Right cardiac atrium (tissue), 5 donors: Measurements from ENCODE around the gene ASB12. TPM values are rescaled to one million over a fixed set of nuclear protein-coding genes. Genes with fewer than 3 reads are reported as not detected.
"Not testable (repeated sequence)": the region's sequence is repeated elsewhere in the genome, so short reads cannot be mapped to it uniquely, and the experiment has no call there.

ENCODE experiments used
- ATAC-seq, 2 donors: fragments of 200-7000 bp; cut with Tn5 transposase; one replicate each; pipeline versions ENCODE4 v1.8.0 to v1.9.1; 2020; ENCODE audit warnings: moderate library complexity in 2 of 2, mild to moderate bottlenecking in 1 of 2
- DNase-seq, 3 donors: peaks; one replicate each; pipeline ENCODE4 v3.0.0-alpha.2; 2020
- H3K27ac ChIP-seq: one replicate; pipeline ENCODE4 v1.5.1; 2013; ENCODE audit warnings: mild to moderate bottlenecking, low read length, control low read depth, moderate library complexity
- H3K27me3 ChIP-seq: one replicate; pipeline ENCODE4 v1.6.1; 2013; ENCODE audit not compliant: control insufficient read depth, insufficient read depth
- H3K4me1 ChIP-seq: one replicate; pipeline ENCODE4 v1.6.1; 2013; ENCODE audit warnings: low read length; ENCODE audit not compliant: control insufficient read depth, insufficient read depth
- H3K4me3 ChIP-seq: one replicate; pipeline ENCODE4 v1.5.1; 2013; ENCODE audit warnings: low read length, control low read depth
- H3K9me3 ChIP-seq: one replicate; pipeline ENCODE4 v1.6.1; 2013; ENCODE audit warnings: low read length; ENCODE audit not compliant: control insufficient read depth
- WGBS: extraction: QIAGEN DNeasy Blood & Tissue Kit; methylation state at CpG from one replicate; pipeline ENCODE4 v1.1.7; 2013; 5-methylcytosine and 5-hydroxymethylcytosine counted together
- intact Hi-C, 4 donors: fragments of 100-400 bp; cut with DNase I; formaldehyde crosslinking; loops; one replicate each; pipeline versions ENCODE4 v1.11.0 to v1.14.0; 2022 to 2023
- long read RNA-seq, 4 donors: library from polyadenylated mRNA; unstranded; transcript quantifications; one replicate each; pipeline ENCODE4 v2.0.0, GENCODE V29; 2020 to 2021
- polyA plus RNA-seq: library from polyadenylated mRNA; stranded (reverse); fragments of 200-250 nt; gene quantifications from one replicate; pipeline ENCODE4 v1.2.3, GENCODE V29; 2013
- total RNA-seq, 4 donors: library from RNA; stranded (reverse); fragmentation: NEBNext Ultra II Directional; extraction: Animal tissue kit (Norgen Biotek cat#: 25700); gene quantifications; one replicate each; pipeline ENCODE4 v1.2.1, GENCODE V29; 2021
- donor health status: healthy with polysubstance abuse.
- donor health status: DM: no; HTN: yes; CAD: no.
- donor health status: DM: no; HTN: no; CAD: no.
- donor health status: DM: no; HTN: yes; CAD: no; lungs with severe emphysema.
- donor health status: DM: yes; HTN: yes; CAD: no.

The ASB12 gene, protein sequence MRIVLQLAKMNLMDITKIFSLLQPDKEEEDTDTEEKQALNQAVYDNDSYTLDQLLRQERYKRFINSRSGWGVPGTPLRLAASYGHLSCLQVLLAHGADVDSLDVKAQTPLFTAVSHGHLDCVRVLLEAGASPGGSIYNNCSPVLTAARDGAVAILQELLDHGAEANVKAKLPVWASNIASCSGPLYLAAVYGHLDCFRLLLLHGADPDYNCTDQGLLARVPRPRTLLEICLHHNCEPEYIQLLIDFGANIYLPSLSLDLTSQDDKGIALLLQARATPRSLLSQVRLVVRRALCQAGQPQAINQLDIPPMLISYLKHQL
- 1 to 10 TPM in 1 of 4 donors, under 1 TPM in 3; 0.45 to 1.4 (median 0.80) TPM for total RNA-seq
- polyA plus RNA-seq = 1.2 TPM
- long read RNA-seq, donor 1, partial matches to known transcripts = 2 of 3 reads
- long read RNA-seq, donor 1, other reads (novel, unspliced or antisense) = 0 of 3 reads
- long read RNA-seq, donor 2, partial matches to known transcripts = 0 of 1 reads
- long read RNA-seq, donor 2, other reads (novel, unspliced or antisense) = 0 of 1 reads
- long read RNA-seq, donor 3, partial matches to known transcripts = 0 of 2 reads
- long read RNA-seq, donor 3, other reads (novel, unspliced or antisense) = 0 of 2 reads
- long read RNA-seq, donor 4, partial matches to known transcripts = 0 of 3 reads
- long read RNA-seq, donor 4, other reads (novel, unspliced or antisense) = 1 of 3 reads

GRCh38 chrX:64230123-64230970, at the start of gene ASB12:
Gene ASB12 (minus strand): TSS chrX:64230607. CDS start chrX:64225650, 4,957 bp downstream.
- WGBS = 66% methylated on average over 17 of the region's 17 CpGs
- H3K4me1 ChIP-seq = no peaks in the 10 kb centered on the region
- DNase-seq (no peak), ATAC-seq (peak; percentile 44 to 63)
- H3K9me3 ChIP-seq = no peaks in the 10 kb centered on the region
- H3K27ac ChIP-seq = no peak within 1 kb of the TSS
- no peaks in the 10 kb centered on the region for H3K27me3 ChIP-seq
- H3K4me3 ChIP-seq = no peak within 1 kb of the TSS
- intact Hi-C loops = no loop called here

DNA sequence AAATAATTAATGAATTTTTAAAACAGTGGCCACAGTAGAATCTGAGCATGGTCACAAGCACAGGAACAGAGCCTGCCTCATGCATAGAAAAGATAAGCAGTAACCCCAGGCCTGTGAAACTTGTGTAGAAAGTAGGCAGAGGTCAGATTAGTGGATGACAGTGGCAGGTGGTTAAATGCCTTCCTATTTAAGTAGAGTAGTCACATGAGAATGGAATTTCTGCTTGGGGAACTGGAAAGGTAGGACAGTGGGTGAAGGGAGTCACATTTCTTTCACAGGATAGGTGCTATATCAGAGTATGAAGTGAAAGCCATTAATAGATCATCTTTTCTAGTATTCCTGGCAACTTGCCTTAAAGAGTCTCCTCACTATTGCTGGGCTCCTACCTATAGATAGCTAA, 34.9 kb upstream of the ASB12 start:
- Histone ChIP-seq H3K4me3 (no peak overlapping the region), H3K9me3 (no peaks in the 10 kb centered on the region), H3K27me3 (no peaks in the 10 kb centered on the region), H3K27ac (no peak overlapping the region), H3K4me1 (no peaks in the 10 kb centered on the region)
- DNase-seq (no peak), ATAC-seq (no peak)
- intact Hi-C loops = no loop called here

- intact Hi-C loops = no loop called here
- no peak for ATAC-seq
- no peaks in the 10 kb centered on the region for H3K4me1 ChIP-seq
- WGBS = 37% methylated on average over 3 of the region's 3 CpGs
- DNase-seq = peak in 1 of 3 donors; percentile 40
- no peak overlapping the region for H3K27ac ChIP-seq
- no peaks in the 10 kb centered on the region for H3K27me3 ChIP-seq
- no peaks in the 10 kb centered on the region for H3K9me3 ChIP-seq
- H3K4me3 ChIP-seq = no peak overlapping the region
Observed at GRCh38 chrX:64229154-64229553, 1.3 kb downstream of the ASB12 start.

DNA sequence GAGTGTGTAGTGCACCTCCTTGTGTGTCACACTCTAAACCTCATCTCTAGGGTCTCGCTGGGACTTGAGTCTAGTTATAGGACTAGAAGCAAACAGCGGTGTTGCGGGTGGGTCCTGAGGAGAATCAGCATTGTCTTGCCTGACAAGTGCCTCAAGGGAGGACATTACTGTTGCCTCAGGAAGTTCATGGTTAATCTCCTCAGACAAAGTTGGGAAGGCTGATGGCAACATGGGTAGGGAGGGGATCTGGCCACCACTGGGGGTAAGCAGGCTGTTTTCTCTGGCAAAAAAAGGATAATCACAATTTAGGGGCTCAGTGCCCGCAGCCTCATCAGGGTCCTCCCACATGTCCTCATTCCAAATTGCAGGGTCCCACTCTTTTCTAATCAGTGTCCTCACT, 12.4 kb downstream of the ASB12 start:
- Histone ChIP-seq H3K27ac (no peak overlapping the region), H3K4me1 (no peaks in the 10 kb centered on the region), H3K9me3 (no peaks in the 10 kb centered on the region), H3K27me3 (no peaks in the 10 kb centered on the region), H3K4me3 (no peak overlapping the region)
- intact Hi-C loops = no loop called here
- DNase-seq (no peak), ATAC-seq (no peak)
- 95% methylated on average over 4 of the region's 4 CpGs for WGBS

DNA sequence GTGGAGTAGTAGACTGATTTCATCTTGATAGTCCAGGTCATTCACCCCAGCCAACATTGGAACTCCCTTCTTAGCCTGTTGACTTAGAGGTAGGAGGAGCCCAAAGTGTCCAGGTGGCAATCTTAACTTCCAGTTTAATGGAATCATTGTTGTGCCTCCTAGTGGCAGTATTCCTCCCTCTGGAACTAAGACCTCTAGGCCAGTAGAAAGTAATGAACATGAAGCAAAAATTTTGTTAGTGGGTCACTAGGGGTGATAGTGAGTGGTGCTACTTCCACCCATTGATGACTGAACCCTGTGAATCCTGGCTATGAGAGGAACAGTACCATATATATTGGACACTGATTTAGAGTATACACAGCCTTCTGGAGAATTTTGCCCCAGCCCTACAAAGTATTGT, 16.4 kb downstream of the ASB12 start:
- DNase-seq, intact Hi-C loops, H3K9me3 ChIP-seq, ATAC-seq, H3K27me3 ChIP-seq, H3K4me3 ChIP-seq, H3K4me1 ChIP-seq, H3K27ac ChIP-seq: not testable (repeated sequence)

- no peaks in the 10 kb centered on the region for H3K9me3 ChIP-seq
- intact Hi-C loops = no loop called here
- no peaks in the 10 kb centered on the region for H3K4me1 ChIP-seq
- no peak for ATAC-seq
- DNase-seq = peak; percentile 16 to 70 (median 70)
- H3K27ac ChIP-seq = peak overlapping the region; percentile 98
- H3K27me3 ChIP-seq = no peaks in the 10 kb centered on the region
- WGBS = 28% methylated on average over 5 of the region's 5 CpGs
- H3K4me3 ChIP-seq = peak overlapping the region; percentile 59
Observed at GRCh38 chrX:64206556-64207162, 23.7 kb downstream of the ASB12 start.

GRCh38 chrX:64205735-64206501, 24.5 kb downstream of the ASB12 start:
- H3K27me3 ChIP-seq = no peaks in the 10 kb centered on the region
- peak; percentile 97 for ATAC-seq
- H3K4me3 ChIP-seq = peak overlapping the region; percentile 75
- H3K4me1 ChIP-seq = no peaks in the 10 kb centered on the region
- WGBS = under 1% methylated on average over 45 of the region's 45 CpGs
- H3K9me3 ChIP-seq = no peaks in the 10 kb centered on the region
- DNase-seq = peak; percentile 93 to 97 (median 96)
- peak overlapping the region; percentile 98 for H3K27ac ChIP-seq
- intact Hi-C loops = no loop called here

DNA sequence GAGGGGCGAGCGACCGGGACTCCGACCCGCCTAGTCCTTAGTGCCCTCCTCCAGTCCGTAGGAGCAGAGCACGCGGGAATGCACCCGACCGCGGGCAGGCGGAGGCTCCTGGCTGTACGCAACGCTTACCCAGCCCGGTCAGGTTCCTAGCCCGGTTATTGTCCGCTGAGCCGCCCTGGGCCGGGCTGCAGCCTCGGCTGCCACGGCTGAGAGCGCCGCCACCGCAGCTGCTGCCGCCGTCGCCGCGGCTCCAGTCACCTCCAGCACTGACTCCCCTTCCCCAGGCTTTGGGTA, 25.0 kb downstream of the ASB12 start, which contains the start of gene AMER1:
TSS of gene AMER1 (minus strand) at position 268 of the 294 bp plus-strand sequence. CDS start 12,422 bp downstream, outside the sequence.
- intact Hi-C loops = no loop called here
- ATAC-seq (peak; percentile 71 to 73), DNase-seq (no peak)
- no peaks in the 10 kb centered on the region for H3K4me1 ChIP-seq
- H3K9me3 ChIP-seq = no peaks in the 10 kb centered on the region
- WGBS = 0% methylated on average over 29 of the region's 29 CpGs
- no peaks in the 10 kb centered on the region for H3K27me3 ChIP-seq
- peak within 1 kb of the TSS; percentile 98 for H3K27ac ChIP-seq
- peak within 1 kb of the TSS; percentile 75 for H3K4me3 ChIP-seq

GRCh38 chrX:64204701-64205440, 25.5 kb downstream of the ASB12 start:
- Histone ChIP-seq H3K4me3 (peak overlapping the region; percentile 75), H3K9me3 (no peaks in the 10 kb centered on the region), H3K27me3 (no peaks in the 10 kb centered on the region), H3K4me1 (no peaks in the 10 kb centered on the region), H3K27ac (peak overlapping the region; percentile 87)
- DNase-seq (peak; percentile 35 to 78 (median 66)), ATAC-seq (peak; percentile 12 to 37)
- intact Hi-C loops = no loop called here
- under 1% methylated on average over 43 of the region's 46 CpGs for WGBS
